DND-41 (cell line): Measurements from ENCODE around the gene TMEM255B.

Source experiments
- CTCF ChIP-seq: IDR thresholded peaks from 2 replicates; pipeline ENCODE4 v1.5.1; 2012; ENCODE audit warnings: borderline replicate concordance, low read length, moderate library complexity, mild to moderate bottlenecking; ENCODE audit not compliant: poor library complexity, severe bottlenecking; ENCODE audit errors: extremely low read depth
- EZH2 ChIP-seq: IDR thresholded peaks from 3 replicates; pipeline ENCODE4 v1.6.1; 2012; ENCODE audit warnings: borderline replicate concordance, low read depth, mild to moderate bottlenecking, moderate library complexity, low read length, inconsistent platforms; ENCODE audit not compliant: severe bottlenecking

- TF ChIP-seq CTCF (no peak), EZH2 (no peak)
These were observed 18.4 kb upstream of the TMEM255B start for GRCh38 chr13:113740661-113741060.
